MM.1S (cell line): Measurements from ENCODE around the gene ZMAT1.

Experiments used
- DNase-seq: peaks from one replicate; pipeline ENCODE4 v3.0.0-alpha.2; 2015
- H2AFZ ChIP-seq: fragments of 300-600 bp; sonication (generic); 2 replicates; pipeline ENCODE4 v1.6.0; 2016; ENCODE audit warnings: antibody characterized with exemption, low read length
- H3F3A ChIP-seq: fragments of 300-600 bp; sonication (generic); 2 replicates; pipeline ENCODE4 v1.6.1; 2016; ENCODE audit warnings: mild to moderate bottlenecking, antibody characterized with exemption, low read length, moderate library complexity, mixed read lengths; ENCODE audit not compliant: insufficient read depth
- H3K27ac ChIP-seq: fragments of 300-600 bp; sonication (generic); 2 replicates; pipeline ENCODE4 v1.5.1; 2016; ENCODE audit warnings: mild to moderate bottlenecking, low read length
- H3K27me3 ChIP-seq: fragments of 300-600 bp; sonication (generic); replicated peaks from 2 replicates; pipeline ENCODE4 v1.6.0; 2016; ENCODE audit warnings: low read length; ENCODE audit not compliant: insufficient read depth
- H3K36me3 ChIP-seq: fragments of 300-600 bp; sonication (generic); replicated peaks from 2 replicates; pipeline ENCODE4 v1.6.1; 2016; ENCODE audit warnings: mild to moderate bottlenecking, low read length, mixed read lengths; ENCODE audit not compliant: insufficient read depth
- H3K4me1 ChIP-seq: fragments of 300-600 bp; sonication (generic); 2 replicates; pipeline ENCODE4 v1.6.1; 2016; ENCODE audit warnings: low read length, mixed read lengths
- H3K4me2 ChIP-seq: fragments of 300-600 bp; sonication (generic); 2 replicates; pipeline ENCODE4 v1.6.0; 2016; ENCODE audit warnings: low read depth, low read length
- H3K4me3 ChIP-seq: fragments of 300-600 bp; sonication (generic); 2 replicates; pipeline ENCODE4 v1.5.1; 2016; ENCODE audit warnings: low read length, mixed read lengths
- H3K79me2 ChIP-seq: fragments of 300-600 bp; sonication (generic); 2 replicates; pipeline ENCODE4 v1.6.1; 2016; ENCODE audit warnings: mixed run types, low read length, mixed read lengths
- H3K9ac ChIP-seq: fragments of 300-600 bp; sonication (generic); 2 replicates; pipeline ENCODE4 v1.6.1; 2016; ENCODE audit warnings: low read length, mixed read lengths
- H3K9me2 ChIP-seq: fragments of 300-600 bp; sonication (generic); replicated peaks from 2 replicates; pipeline ENCODE4 v1.6.1; 2016; ENCODE audit warnings: mild to moderate bottlenecking, low read length, mixed read lengths; ENCODE audit not compliant: insufficient read depth
- H3K9me3 ChIP-seq: fragments of 300-600 bp; sonication (generic); replicated peaks from 2 replicates; pipeline ENCODE4 v1.6.1; 2016; ENCODE audit warnings: mild to moderate bottlenecking, low read length, mixed read lengths; ENCODE audit not compliant: insufficient read depth
- H4K20me1 ChIP-seq: fragments of 300-600 bp; sonication (generic); 2 replicates; pipeline ENCODE4 v1.6.1; 2016; ENCODE audit warnings: mild to moderate bottlenecking, low read length, moderate library complexity, mixed read lengths; ENCODE audit not compliant: insufficient read depth
- EZH2 ChIP-seq: fragments of 300-600 bp; sonication (generic); optimal IDR thresholded peaks from 2 replicates; pipeline ENCODE3; 2017; ENCODE audit warnings: low read depth, mild to moderate bottlenecking, antibody characterized with exemption, low read length, mixed read lengths
- EZH2phosphoT487 ChIP-seq: fragments of 300-600 bp; sonication (generic); IDR thresholded peaks from 2 replicates; pipeline ENCODE4 v1.6.1; 2018; ENCODE audit warnings: antibody characterized with exemption, low read length
- TF ChIP-seq, protein P1 (sequence below): fragments of 300-600 bp; sonication (generic); IDR thresholded peaks from 2 replicates; pipeline ENCODE4 v1.5.1; 2016; ENCODE audit warnings: antibody characterized with exemption, low read length, mixed read lengths

ZMAT1 gene

DNA sequence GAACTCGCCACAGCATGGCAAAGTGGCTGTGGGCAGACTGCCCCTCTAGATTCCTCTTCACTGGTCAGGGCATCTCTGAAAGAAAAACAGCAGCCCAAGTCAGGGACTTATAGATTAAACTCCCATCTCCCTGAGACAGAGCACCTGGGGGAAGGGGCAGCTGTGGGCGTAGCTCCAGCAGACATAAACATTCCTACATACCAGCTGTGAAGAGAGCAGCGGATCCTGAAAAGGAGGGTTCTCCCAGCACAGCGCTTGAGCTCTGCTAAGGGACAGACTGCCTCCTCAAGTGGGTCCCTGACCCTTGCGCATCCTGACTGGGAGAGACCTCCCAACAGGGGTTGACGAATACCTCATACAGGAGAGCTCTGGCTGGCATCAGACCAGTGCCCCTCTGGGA, 18.8 kb upstream of the ZMAT1 start:
- no peak for DNase-seq
- Histone ChIP-seq H3F3A (no peaks in the 10 kb centered on the region), H3K79me2 (no peaks in the 10 kb centered on the region), H2AFZ (no peak overlapping the region), H3K9me3 (no peaks in the 10 kb centered on the region), H3K4me1 (no peaks in the 10 kb centered on the region), H3K9me2 (no peaks in the 10 kb centered on the region), H3K9ac (no peak overlapping the region), H3K4me3 (no peak overlapping the region), H3K36me3 (no peaks in the 10 kb centered on the region), H4K20me1 (no peaks in the 10 kb centered on the region), H3K27ac (no peak overlapping the region), H3K27me3 (no peaks in the 10 kb centered on the region), H3K4me2 (no peak overlapping the region)
- no peak for TF ChIP-seq EZH2
- no peak for TF ChIP-seq EZH2phosphoT487
- TF ChIP-seq, protein P1, sequence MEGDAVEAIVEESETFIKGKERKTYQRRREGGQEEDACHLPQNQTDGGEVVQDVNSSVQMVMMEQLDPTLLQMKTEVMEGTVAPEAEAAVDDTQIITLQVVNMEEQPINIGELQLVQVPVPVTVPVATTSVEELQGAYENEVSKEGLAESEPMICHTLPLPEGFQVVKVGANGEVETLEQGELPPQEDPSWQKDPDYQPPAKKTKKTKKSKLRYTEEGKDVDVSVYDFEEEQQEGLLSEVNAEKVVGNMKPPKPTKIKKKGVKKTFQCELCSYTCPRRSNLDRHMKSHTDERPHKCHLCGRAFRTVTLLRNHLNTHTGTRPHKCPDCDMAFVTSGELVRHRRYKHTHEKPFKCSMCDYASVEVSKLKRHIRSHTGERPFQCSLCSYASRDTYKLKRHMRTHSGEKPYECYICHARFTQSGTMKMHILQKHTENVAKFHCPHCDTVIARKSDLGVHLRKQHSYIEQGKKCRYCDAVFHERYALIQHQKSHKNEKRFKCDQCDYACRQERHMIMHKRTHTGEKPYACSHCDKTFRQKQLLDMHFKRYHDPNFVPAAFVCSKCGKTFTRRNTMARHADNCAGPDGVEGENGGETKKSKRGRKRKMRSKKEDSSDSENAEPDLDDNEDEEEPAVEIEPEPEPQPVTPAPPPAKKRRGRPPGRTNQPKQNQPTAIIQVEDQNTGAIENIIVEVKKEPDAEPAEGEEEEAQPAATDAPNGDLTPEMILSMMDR, result no peak

DNA sequence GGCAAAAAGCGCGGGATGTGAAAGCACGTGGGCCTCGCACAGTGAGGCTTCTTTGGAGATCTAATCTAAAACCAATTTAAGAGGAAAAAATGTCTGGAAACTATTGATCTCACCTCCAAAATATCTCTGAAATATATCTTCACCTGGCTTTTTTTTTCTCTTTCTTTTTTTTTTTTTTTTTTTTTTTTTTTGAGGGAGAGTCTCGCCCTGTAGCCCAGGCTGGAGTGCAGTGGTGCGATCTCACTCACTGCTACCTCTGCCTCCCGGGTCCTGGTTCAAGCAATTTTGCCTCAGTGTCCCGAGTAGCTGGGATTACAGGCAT, 383 bp upstream of the ZMAT1 start:
- H3K79me2 ChIP-seq, result no peaks in the 10 kb centered on the region
- H3K9me2 ChIP-seq, result no peaks in the 10 kb centered on the region
- H4K20me1 ChIP-seq, result no peaks in the 10 kb centered on the region
- no peak overlapping the region; the same call in 1 of the 2 replicates for H3K27ac ChIP-seq
- H2AFZ ChIP-seq, result peak overlapping the region; percentile 42; the same call in 1 of the 2 replicates
- no peak overlapping the region for H3K4me2 ChIP-seq
- no peak overlapping the region for H3K9ac ChIP-seq
- TF ChIP-seq EZH2 (no peak), EZH2phosphoT487 (no peak)
- TF ChIP-seq, protein P1, result no peak
- no peaks in the 10 kb centered on the region for H3K9me3 ChIP-seq
- H3K4me1 ChIP-seq, result no peaks in the 10 kb centered on the region
- H3K4me3 ChIP-seq, result no peak overlapping the region
- DNase-seq, result no peak
- no peaks in the 10 kb centered on the region for H3K36me3 ChIP-seq
- H3K27me3 ChIP-seq, result no peaks in the 10 kb centered on the region
- H3F3A ChIP-seq, result no peaks in the 10 kb centered on the region

DNA sequence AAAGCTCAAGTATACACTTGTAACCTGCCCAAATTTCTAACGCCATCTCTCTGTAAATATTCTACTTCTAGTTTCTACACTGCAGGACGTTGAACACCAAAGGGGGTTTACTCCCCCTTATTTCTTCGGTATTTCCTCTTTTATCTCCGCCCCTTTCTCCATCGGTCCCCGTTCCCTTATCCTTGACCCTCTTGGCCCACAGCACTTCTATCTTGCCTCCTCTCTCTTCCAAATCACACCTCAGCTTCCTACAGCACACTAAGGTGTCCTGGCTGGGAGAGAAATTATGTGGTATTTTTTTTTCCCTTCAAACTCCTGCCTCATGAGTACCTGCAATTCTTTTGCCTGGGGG, 715 bp downstream of the ZMAT1 start:
- peak overlapping the region; percentile 61 for H3K4me2 ChIP-seq
- H3K9ac ChIP-seq, result peak overlapping the region; percentile 85; the same call in 1 of the 2 replicates

More for the DNA sequence above, 715 bp downstream of the ZMAT1 start:
- no peaks in the 10 kb centered on the region for H3K9me3 ChIP-seq
- no peaks in the 10 kb centered on the region for H4K20me1 ChIP-seq
- no peaks in the 10 kb centered on the region for H3F3A ChIP-seq
- H3K4me3 ChIP-seq, result peak overlapping the region; percentile 63; the same call in 1 of the 2 replicates
- H3K4me1 ChIP-seq, result no peaks in the 10 kb centered on the region
- no peak for TF ChIP-seq EZH2
- TF ChIP-seq, protein P1, result no peak
- TF ChIP-seq EZH2phosphoT487, result no peak
- H3K79me2 ChIP-seq, result no peaks in the 10 kb centered on the region
- H2AFZ ChIP-seq, result peak overlapping the region; percentile 72; the same call in 1 of the 2 replicates
- H3K36me3 ChIP-seq, result no peaks in the 10 kb centered on the region
- no peaks in the 10 kb centered on the region for H3K27me3 ChIP-seq
- peak overlapping the region; percentile 80; the same call in 1 of the 2 replicates for H3K27ac ChIP-seq
- no peaks in the 10 kb centered on the region for H3K9me2 ChIP-seq
- DNase-seq, result no peak
